GM18517 (cell line): Measurements from ENCODE around the gene FUT3.

ENCODE experiments used
- ATAC-seq: cut with Tn5 transposase; IDR thresholded peaks from one replicate; pipeline ENCODE4 v1.9.1; 2021; ENCODE audit warnings: mild to moderate bottlenecking, moderate library complexity; ENCODE audit not compliant: unreplicated experiment

FUT3 gene

DNA sequence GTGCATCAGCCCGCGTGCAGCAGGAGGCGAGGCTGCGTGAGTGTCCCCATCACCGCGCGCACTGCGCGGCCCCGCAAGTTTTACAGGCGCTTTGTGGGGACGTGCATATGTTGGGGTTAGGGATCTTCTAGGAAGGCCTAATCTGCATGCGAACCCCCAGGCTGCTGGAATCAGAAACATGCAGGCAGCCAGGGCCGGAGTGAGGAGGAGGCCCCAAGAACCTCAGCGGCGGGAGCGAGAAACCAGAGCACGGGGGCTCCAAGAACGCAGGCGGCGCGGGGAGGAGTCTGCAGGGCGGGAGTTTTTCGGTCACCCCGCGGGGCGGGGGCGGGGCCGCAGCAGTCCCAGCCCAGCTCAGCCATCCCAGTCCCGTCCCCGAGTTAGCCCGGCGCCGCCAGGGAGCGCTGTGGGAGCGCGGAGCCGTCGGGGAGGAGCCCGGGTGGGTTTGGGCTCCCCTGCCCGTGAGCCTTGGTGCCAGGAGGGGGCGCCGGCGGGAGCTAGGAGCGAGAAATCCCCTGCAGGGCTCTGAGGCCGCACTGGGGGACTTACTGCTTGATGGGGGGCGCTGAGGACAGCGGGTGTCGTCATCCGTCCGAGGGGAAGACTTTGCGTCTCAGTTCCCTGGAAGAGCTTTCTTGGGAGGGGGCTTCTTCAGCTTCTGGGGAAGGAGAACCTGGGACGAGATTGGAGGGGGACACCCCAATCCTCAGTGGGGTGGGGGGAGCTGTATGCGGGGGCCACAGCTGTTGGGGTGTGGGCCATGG lies 47.3 kb downstream of the FUT3 start:
- no peak for ATAC-seq

DNA sequence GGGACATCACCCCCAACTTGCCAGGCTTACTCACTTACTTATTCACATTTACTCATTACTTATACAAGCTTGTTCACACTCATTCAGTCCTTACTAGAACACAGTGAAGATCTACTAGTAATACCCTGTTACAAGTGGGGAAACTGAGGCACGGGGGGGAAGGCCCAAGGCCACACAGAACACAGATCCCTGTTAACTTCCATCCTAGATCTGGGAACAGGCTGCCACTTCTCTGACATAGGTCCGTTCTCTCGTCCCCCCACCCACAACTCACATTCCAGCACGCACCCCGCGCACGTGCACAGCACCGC lies 47.9 kb downstream of the FUT3 start:
- no peak for ATAC-seq

DNA sequence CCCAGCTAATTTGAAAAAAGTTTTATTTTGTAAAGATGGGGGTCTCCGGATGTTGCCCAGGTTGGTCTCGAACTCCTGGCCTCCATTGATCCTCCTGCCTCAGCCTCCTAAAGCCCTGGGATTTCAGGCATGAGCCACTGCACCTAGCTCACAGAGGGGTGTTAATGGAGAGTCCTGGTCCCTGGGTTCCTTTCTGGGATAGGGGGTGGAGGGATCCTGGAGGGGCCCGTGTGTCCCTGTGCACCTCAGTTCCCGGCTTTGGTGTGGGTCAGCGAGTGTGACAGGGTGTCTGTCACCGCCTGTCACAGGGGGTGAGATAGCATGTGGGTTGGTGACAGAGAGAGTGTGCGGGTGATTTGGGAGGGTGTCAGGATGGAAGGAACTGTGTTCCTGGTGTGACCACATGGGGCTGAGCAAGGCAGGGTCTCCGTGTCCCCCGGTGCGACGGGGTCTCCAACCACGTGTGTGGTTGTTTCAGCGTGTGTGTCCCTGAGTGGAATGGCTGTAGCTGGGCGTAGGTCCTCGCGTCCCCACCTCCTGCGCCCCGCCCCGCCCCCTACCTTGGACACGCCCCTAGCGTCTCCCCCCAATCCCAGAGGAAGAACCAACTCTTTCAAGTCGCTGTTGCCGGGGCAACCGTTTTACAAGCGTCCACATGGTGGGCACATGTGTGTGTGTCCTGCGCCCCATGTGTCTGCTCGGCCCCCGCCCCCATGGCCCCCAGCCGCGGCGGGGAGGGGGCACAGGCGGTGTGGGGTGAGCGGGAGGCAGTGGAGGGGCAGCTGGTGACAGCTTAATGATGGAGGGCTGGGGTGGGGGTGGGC lies 49.2 kb downstream of the FUT3 start:
- ATAC-seq: no peak

DNA sequence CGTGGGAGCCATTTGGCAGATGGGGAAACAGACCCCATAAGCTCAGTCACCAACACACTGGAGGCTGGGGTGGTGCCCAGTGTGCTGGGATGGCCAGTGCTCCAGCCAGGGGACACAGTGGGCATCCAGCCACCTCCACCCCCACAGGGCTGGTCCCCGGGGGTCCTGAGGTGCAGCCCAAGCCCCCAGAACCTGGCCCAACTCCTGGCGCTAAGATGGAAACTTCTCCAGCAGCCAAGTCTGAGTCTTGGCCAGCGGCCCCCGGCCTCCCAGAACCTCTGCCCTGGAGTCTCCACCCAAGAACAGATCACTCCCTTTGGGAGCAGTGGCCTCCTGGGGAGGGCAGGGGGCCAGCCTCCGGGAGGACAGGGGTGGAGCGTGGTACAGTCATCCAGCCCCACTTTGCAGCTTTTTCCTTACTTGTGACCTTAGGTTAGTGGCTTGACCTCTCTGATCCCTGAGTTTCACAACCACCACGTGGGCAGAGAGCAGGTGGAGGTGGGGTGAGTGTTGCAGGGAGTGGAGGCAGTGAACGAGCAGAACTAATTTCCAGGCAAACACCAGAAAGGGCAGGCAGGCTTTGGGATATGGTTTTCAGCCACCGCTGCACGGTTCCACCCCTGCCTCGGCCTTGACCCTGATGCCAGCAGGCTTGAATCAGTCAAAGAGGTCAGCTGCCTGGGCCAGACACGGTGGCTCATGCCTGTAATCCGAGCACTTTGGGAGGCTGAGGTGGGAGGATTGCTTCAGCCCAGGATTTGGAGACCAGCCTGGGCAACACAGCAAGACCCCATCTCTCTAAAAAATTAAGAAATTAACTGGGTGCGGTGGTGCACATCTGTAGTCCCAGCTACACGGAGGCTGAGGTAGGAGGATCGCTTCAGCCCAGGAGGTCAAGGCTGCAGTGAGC lies 50.6 kb downstream of the FUT3 start:
- no peak for ATAC-seq

DNA sequence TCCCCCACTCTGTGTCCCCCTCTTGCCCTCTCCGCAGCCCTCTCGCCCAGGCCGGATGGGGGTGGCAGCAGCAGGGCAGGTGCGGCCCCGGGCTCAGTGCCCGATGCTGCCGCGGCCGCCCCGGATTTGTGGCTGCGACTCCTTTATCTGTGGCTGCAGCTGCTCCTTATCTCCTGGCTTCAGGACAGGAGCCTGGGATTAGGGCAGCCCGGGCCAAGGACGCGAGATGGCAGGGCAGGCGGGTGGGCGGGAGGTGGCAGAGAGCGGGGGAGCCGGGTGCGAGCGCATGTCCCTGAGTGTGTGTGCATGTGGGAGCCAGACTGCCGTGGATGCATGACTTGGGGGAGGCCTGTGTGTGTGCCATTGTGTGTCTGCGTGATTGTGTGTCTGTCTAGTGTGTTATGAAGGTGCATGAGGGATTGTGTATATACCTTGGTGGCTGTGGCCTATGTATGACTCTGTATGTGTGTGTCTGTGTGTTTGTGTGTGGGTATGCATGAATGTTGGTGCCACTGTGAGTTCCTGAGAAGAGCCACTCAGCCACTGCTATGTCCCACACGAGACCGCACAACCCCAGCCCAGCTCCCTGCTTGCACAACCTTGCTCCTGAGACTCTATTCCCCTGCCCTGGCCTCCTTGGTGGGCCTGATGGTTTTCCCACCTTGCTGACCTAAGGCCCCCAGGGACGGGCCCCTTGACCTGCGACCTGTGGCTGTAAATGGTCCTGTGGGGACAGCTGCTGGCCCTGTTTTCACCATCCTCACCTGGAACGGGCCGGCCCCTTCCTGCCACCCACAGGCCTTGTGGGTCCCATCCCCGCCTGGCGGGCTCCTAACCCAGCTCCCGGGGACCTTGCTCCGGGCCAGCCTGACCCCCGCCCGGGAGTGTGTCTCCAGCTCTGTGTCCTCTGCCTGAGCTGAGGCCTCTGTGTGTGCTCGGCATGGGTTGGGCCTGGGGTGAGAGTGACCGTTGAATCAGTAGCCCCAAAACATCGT lies 51.7 kb downstream of the FUT3 start:
- no peak for ATAC-seq

DNA sequence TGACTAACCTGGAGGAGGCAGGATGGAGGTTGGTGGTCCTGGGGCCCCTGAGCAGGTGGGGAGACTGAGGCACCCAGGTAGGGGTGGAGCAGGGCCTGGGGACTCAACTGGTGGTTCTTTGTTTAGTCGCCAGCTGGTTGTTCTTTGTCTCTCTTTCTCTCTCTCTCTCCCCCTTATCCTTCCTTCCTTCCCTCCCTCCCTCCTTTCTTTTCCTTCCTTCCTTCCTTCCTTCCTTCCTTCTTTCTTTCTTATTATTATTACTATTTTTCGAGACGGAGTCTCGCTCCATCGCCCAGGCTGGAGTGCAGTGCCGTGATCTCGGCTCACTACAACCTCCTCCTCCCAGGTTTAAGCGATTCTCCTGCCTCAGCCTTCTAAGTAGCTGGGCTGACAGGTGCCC lies 53.0 kb downstream of the FUT3 start:
- ATAC-seq: no peak

DNA sequence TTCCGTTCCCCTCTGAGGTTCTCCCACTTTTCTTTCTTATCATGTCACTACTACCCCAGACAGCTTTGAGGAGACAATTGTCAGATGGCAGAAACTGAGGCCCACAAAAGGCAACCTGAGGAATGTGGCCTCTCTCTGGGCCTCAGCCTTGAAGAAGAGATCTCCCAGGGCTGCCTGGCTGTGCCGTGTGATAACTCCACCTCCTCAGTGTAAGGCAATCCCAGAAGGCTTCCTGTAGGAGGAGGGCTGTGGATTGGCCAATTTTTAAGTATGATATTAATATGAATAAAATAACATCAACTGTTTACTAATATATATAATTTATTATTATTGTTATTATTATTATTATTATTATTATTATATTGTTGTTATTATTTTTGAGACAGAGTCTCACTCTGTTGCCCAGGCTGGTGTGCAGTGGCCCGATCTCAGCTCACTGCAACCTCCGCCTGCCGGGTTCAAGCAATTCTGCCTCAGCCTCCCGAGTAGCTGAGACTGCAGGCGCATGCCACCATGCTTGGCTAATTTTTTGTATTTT lies 55.8 kb downstream of the FUT3 start:
- ATAC-seq: no peak

DNA sequence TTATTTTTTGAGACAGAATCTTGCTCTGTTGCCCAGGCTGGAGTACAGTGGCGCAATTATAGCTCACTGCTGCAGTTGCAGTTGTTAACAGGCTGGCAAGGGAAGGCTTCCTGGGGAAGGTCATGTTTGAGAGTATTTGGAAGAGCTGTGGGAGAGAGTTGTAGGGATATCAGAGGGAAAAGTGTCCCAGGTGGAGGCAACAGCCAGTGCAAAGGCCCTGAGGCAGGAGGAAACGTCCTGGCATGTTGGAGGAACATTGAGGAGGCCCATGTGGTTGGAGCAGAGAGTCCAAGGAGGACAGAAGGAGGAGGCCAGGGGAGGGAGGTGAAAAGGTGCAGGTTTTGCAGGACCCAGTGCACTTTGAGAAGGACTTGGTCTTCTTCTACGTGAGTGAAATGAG lies 58.1 kb downstream of the FUT3 start:
- no peak for ATAC-seq
